Measurements from ENCODE around the gene RGS9BP.

GRCh38 chr19:32637480-32637879 lies 38.2 kb upstream of the RGS9BP start:
- TF ChIP-seq, protein P1, sequence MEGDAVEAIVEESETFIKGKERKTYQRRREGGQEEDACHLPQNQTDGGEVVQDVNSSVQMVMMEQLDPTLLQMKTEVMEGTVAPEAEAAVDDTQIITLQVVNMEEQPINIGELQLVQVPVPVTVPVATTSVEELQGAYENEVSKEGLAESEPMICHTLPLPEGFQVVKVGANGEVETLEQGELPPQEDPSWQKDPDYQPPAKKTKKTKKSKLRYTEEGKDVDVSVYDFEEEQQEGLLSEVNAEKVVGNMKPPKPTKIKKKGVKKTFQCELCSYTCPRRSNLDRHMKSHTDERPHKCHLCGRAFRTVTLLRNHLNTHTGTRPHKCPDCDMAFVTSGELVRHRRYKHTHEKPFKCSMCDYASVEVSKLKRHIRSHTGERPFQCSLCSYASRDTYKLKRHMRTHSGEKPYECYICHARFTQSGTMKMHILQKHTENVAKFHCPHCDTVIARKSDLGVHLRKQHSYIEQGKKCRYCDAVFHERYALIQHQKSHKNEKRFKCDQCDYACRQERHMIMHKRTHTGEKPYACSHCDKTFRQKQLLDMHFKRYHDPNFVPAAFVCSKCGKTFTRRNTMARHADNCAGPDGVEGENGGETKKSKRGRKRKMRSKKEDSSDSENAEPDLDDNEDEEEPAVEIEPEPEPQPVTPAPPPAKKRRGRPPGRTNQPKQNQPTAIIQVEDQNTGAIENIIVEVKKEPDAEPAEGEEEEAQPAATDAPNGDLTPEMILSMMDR (IDR thresholded peaks at IDR 0.05; ENCODE audit: insufficient read depth, low read depth, low read length): no peak
- TF ChIP-seq EZH2 (IDR thresholded peaks at IDR 0.05; ENCODE audit: insufficient read depth, low read length): no peak

Measured in astrocyte (in vitro differentiated cells and primary cell).